ENCODE data around the gene CSAD. TPM values are rescaled to one million over a fixed set of nuclear protein-coding genes. Genes with fewer than 3 reads are reported as not detected.

CSAD gene
- total and polyA plus RNA-seq, 4 donors: 21.7 to 48.8 (median 33.3) TPM

DNA sequence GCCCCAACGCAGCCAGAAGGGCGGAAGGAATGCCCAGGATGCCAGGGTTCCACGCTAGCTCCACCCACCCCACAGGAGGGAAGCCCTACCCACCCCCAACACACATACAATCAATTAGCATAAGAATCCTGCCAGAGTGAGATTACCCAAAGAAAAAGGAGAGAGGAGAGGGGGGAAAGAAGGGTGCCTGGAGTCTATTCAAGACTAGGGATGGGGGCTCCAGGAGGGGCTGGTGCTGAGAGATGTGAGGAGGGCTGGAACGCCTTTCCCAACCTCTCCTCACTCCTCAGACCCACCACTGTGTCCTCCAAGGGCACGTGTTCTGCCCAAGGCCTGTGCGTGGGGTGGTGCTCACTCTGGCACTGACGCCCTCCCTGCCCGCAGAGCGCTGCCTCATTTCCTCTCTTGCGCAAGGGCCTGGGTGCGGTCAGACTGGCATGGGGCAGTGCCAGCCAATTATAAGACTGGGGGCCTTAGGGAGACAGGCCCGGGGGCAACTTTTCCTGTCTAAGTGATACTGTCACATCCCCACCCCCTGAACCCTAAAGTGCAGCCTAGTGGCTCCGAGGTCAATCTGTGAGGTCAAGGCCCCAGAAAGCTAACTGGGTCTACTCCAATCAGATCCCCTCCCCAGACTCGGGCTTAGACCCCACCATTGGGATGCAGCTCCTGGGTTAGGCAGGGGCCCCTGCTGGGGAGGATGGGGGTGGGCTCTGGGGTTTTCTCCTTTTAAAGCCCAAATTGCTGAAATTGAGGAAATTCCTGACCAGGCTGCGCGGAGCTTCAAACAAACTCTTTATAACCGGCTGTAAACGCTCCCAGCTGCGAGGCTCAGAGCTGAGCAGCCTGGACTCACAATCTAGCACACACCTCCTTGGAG, 36.6 kb upstream of the CSAD start:
- H3K36me3 ChIP-seq (ENCODE audit: control insufficient read depth in 4 of 4, insufficient read depth in 4 of 4, low read length in 4 of 4): peaks cover 0 to 20% (median 13%) of the 10 kb centered on the region in 4 donors
- WGBS, 2 donors: 29 to 37% methylated on average over 19 of the region's 19 CpGs
- H3K4me1 ChIP-seq (ENCODE audit: control insufficient read depth in 5 of 5, insufficient read depth in 5 of 5, low read length in 5 of 5): peaks cover 0 to 43% (median 25%) of the 10 kb centered on the region in 5 donors
- DNase-seq (peak in 2 of 3 donors; percentile 45 to 54), ATAC-seq (ENCODE audit: insufficient read depth, low FRiP score) (no peak)
- no peaks in the 10 kb centered on the region for H3K9me3 ChIP-seq (ENCODE audit: control insufficient read depth in 4 of 4, insufficient read depth in 3 of 4, low read length in 3 of 4)
- H3K4me3 ChIP-seq: no peak overlapping the region
- H3K9ac ChIP-seq (ENCODE audit: insufficient read depth in 1 of 2, low read length in 2 of 2): peak overlapping the region in 1 of 2 donors; percentile 83
- TF ChIP-seq, protein P1, sequence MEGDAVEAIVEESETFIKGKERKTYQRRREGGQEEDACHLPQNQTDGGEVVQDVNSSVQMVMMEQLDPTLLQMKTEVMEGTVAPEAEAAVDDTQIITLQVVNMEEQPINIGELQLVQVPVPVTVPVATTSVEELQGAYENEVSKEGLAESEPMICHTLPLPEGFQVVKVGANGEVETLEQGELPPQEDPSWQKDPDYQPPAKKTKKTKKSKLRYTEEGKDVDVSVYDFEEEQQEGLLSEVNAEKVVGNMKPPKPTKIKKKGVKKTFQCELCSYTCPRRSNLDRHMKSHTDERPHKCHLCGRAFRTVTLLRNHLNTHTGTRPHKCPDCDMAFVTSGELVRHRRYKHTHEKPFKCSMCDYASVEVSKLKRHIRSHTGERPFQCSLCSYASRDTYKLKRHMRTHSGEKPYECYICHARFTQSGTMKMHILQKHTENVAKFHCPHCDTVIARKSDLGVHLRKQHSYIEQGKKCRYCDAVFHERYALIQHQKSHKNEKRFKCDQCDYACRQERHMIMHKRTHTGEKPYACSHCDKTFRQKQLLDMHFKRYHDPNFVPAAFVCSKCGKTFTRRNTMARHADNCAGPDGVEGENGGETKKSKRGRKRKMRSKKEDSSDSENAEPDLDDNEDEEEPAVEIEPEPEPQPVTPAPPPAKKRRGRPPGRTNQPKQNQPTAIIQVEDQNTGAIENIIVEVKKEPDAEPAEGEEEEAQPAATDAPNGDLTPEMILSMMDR (IDR thresholded peaks at IDR 0.05; ENCODE audit: control extremely low read depth, extremely low read depth): no peak
- H3K27ac ChIP-seq (ENCODE audit: low read depth in 1 of 2, low read length in 1 of 2): peak overlapping the region in 1 of 2 donors; percentile 75
- H3K27me3 ChIP-seq (ENCODE audit: control insufficient read depth in 3 of 3, insufficient read depth in 3 of 3, low read length in 2 of 3): no peaks in the 10 kb centered on the region

DNA sequence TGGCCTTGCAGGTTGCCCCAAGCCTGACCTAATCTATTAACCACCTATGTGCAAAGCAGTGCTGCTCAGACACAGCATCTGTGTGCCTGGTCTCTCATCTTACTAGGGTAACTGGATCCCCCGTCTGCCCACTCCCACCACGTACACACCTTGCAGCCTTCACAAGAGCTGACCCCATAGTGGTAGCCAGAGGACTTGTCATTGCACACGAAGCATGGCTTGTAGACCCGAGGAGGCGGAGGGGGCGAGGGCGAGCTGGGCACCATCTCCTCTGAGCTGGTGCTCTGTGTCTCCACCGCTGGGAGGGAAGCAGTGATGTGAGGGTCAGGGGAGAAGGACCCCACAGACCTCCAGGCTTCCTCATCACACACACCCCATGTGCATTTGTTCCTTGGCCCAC, 34.8 kb upstream of the CSAD start:
- DNase-seq (no peak), ATAC-seq (ENCODE audit: insufficient read depth, low FRiP score) (no peak)
- TF ChIP-seq, protein P1 (IDR thresholded peaks at IDR 0.05; ENCODE audit: control extremely low read depth, extremely low read depth): no peak
- Histone ChIP-seq H3K27ac (ENCODE audit: low read depth in 1 of 2, low read length in 1 of 2) (peak overlapping the region; percentile 56 to 75), H3K4me3 (no peak overlapping the region), H3K27me3 (ENCODE audit: control insufficient read depth in 3 of 3, insufficient read depth in 3 of 3, low read length in 2 of 3) (no peaks in the 10 kb centered on the region), H3K36me3 (ENCODE audit: control insufficient read depth in 4 of 4, insufficient read depth in 4 of 4, low read length in 4 of 4) (peaks cover 0 to 28% (median 25%) of the 10 kb centered on the region in 4 donors), H3K9ac (ENCODE audit: insufficient read depth in 1 of 2, low read length in 2 of 2) (peak overlapping the region in 1 of 2 donors; percentile 61), H3K9me3 (ENCODE audit: control insufficient read depth in 4 of 4, insufficient read depth in 3 of 4, low read length in 3 of 4) (no peaks in the 10 kb centered on the region), H3K4me1 (ENCODE audit: control insufficient read depth in 5 of 5, insufficient read depth in 5 of 5, low read length in 5 of 5) (peaks cover 0 to 38% (median 21%) of the 10 kb centered on the region in 5 donors)
- WGBS, 2 donors: 89 to 90% methylated on average over 8 of the region's 8 CpGs

DNA sequence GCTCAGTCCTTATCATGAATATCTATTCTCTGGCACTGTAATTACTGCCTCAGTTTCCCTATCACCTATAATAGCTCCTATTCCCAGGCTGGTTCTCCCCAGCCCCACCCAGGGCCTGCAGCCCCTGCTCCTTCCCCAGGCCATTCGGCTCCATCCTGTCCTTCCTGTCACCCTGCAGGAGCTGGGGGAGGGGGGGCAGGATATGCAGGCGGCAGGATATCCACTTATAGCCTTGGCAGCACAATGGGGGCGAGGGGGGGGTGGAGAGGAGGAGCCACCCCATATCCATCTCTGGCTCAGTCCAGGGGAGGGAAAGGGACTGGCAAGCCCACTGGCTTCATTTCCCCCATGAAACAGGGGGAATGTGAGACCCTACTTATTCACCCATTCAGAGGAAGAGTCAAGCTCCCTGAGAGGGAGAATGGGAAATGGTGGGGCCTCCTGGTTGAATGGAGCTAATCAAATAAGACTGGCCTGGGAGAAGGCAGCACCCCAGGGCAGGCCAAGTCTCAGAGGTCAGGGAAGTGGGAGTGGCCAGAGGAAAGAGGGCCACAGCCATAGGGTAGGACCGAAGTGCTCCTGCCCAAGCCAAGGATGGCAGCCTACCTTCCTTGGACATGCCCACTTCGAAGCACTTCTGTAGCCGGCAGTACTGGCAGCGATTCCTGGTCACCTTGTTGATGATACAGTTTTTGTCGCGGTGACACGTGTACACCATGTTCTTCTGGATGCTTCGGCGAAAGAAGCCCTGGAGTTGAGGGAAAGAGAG, 34.1 kb upstream of the CSAD start:
- H3K4me3 ChIP-seq: no peak overlapping the region
- WGBS, 2 donors: 65 to 70% methylated on average over 12 of the region's 12 CpGs
- ATAC-seq (ENCODE audit: insufficient read depth, low FRiP score) (no peak), DNase-seq (peak in 2 of 3 donors; percentile 22 to 64)
- H3K9me3 ChIP-seq (ENCODE audit: control insufficient read depth in 4 of 4, insufficient read depth in 3 of 4, low read length in 3 of 4): no peaks in the 10 kb centered on the region
- H3K27me3 ChIP-seq (ENCODE audit: control insufficient read depth in 3 of 3, insufficient read depth in 3 of 3, low read length in 2 of 3): no peaks in the 10 kb centered on the region
- peak overlapping the region; percentile 56 to 75 for H3K27ac ChIP-seq (ENCODE audit: low read depth in 1 of 2, low read length in 1 of 2)
- peaks cover 0 to 31% (median 29%) of the 10 kb centered on the region in 4 donors for H3K36me3 ChIP-seq (ENCODE audit: control insufficient read depth in 4 of 4, insufficient read depth in 4 of 4, low read length in 4 of 4)
- TF ChIP-seq, protein P1 (IDR thresholded peaks at IDR 0.05; ENCODE audit: control extremely low read depth, extremely low read depth): no peak
- H3K9ac ChIP-seq (ENCODE audit: insufficient read depth in 1 of 2, low read length in 2 of 2): no peak overlapping the region
- H3K4me1 ChIP-seq (ENCODE audit: control insufficient read depth in 5 of 5, insufficient read depth in 5 of 5, low read length in 5 of 5): peaks cover 0 to 38% (median 21%) of the 10 kb centered on the region in 5 donors

All from lung (tissue), 12 donors.